HCT116 (cell line): ENCODE data around the gene JAK1. TPM values are rescaled to one million over a fixed set of nuclear protein-coding genes. Genes with fewer than 3 reads are reported as not detected.

Experiments
- ATAC-seq: fragments of 200-7000 bp; cut with Tn5 transposase; 2 replicates; pipeline ENCODE4 v1.9.1; 2020; ENCODE audit warnings: mild to moderate bottlenecking, moderate library complexity
- BruUV-seq: library from RNA; stranded (reverse); fragments of 400-500 nt; replicated peaks from 2 replicates; lab custom pipeline; 2021; lab: Mats Ljungman, UMichigan
- CTCF ChIA-PET: fragments of 300-600 bp; sonication (Branson Sonifier 250); formaldehyde crosslinking; loops from one replicate; lab custom pipeline; 2021; ENCODE audit warnings: antibody characterized with exemption; lab: Charles Lee
- POLR2A ChIA-PET: fragments of 300-600, 350-600 bp; sonication (Branson Sonifier 250); formaldehyde crosslinking; loops from one replicate; lab custom pipeline; 2021; ENCODE audit warnings: antibody characterized with exemption; lab: Charles Lee
- RAD21 ChIA-PET, 2 experiments: fragments of 300-600 bp; sonication (Branson Sonifier 250); formaldehyde crosslinking; loops; one replicate each; lab custom pipeline; 2023; ENCODE audit warnings: low total read pairs in 2 of 2; ENCODE audit not compliant: uncharacterized antibody in 2 of 2, unreplicated experiment in 2 of 2, low non-redundant PET in 1 of 2; lab: Charles Lee
- DNase-seq: peaks from one replicate; pipeline ENCODE4 v3.0.0-alpha.2; 2010; ENCODE audit warnings: low read depth, low spot score
- H2AFZ ChIP-seq: fragments of 200-600 bp; shearing (Covaris generic), sonication (generic); 2 replicates; pipeline ENCODE4 v1.6.1; 2017; ENCODE audit warnings: low read depth, mixed run types, mixed read lengths, antibody characterized with exemption, low read length; ENCODE audit not compliant: poor library complexity, severe bottlenecking
- H3K27ac ChIP-seq: 2 replicates; pipeline ENCODE4 v1.5.1; 2012; ENCODE audit warnings: low read depth, low read length
- H3K27me3 ChIP-seq: fragments of 200-600 bp; sonication (generic); 2 replicates; pipeline ENCODE4 v1.6.1; 2016; ENCODE audit warnings: mixed run types, low read length, mixed read lengths; ENCODE audit not compliant: insufficient read depth
- H3K36me3 ChIP-seq, 2 experiments: fragments of 200-500 bp in 1 of 2; fragments of 200-600 bp in 1 of 2; sonication (Bioruptor generic) in 1 of 2; sonication (generic) in 1 of 2; 2 replicates each; pipeline versions ENCODE4 v1.5.1 to v1.6.1; 2014 to 2016; ENCODE audit warnings: low read length in 2 of 2, inconsistent platforms in 1 of 2, mixed read lengths in 1 of 2, mixed run types in 1 of 2; ENCODE audit not compliant: insufficient read depth in 2 of 2, control insufficient read depth in 1 of 2
- H3K4me1 ChIP-seq, 2 experiments: fragments of 200-600 bp in 1 of 2; sonication (generic) in 1 of 2; 2 replicates each; pipeline versions ENCODE4 v1.5.1 to v1.6.1; 2012 to 2017; ENCODE audit warnings: low read length in 2 of 2, inconsistent platforms in 1 of 2, mild to moderate bottlenecking in 1 of 2, mixed read lengths in 1 of 2, mixed run types in 1 of 2, moderate library complexity in 1 of 2; ENCODE audit not compliant: insufficient read depth in 2 of 2, control insufficient read depth in 1 of 2
- H3K4me2 ChIP-seq: fragments of 200-600 bp; sonication (generic); 2 replicates; pipeline ENCODE4 v1.6.1; 2017; ENCODE audit warnings: mixed run types, low read length, mixed read lengths
- H3K4me3 ChIP-seq, 2 experiments: fragments of 200-600 bp in 1 of 2; sonication (generic) in 1 of 2; replicated peaks in 1 of 2; 2 replicates each; pipeline ENCODE4 v1.5.1; 2011 to 2016; ENCODE audit warnings: low read length in 2 of 2, control low read depth in 1 of 2, low read depth in 1 of 2, mild to moderate bottlenecking in 1 of 2, mixed read lengths in 1 of 2, mixed run types in 1 of 2
- H3K79me2 ChIP-seq: fragments of 200-600 bp; sonication (generic); 2 replicates; pipeline ENCODE4 v1.6.1; 2017; ENCODE audit warnings: mild to moderate bottlenecking, mixed run types, low read length, moderate library complexity, mixed read lengths; ENCODE audit not compliant: insufficient read depth
- H3K9ac ChIP-seq: fragments of 200-600 bp; sonication (generic); 2 replicates; pipeline ENCODE4 v1.6.1; 2016; ENCODE audit warnings: low read length, mixed read lengths
- H3K9me2 ChIP-seq: fragments of 200-600 bp; sonication (generic), shearing (Covaris generic); 2 replicates; pipeline ENCODE4 v1.6.1; 2017; ENCODE audit warnings: mixed run types, mild to moderate bottlenecking, moderate library complexity; ENCODE audit not compliant: insufficient read depth
- H3K9me3 ChIP-seq, 2 experiments: fragments of 200-500 bp in 1 of 2; fragments of 200-600 bp in 1 of 2; sonication (Bioruptor generic) in 1 of 2; sonication (generic) in 1 of 2; 2 replicates each; pipeline ENCODE4 v1.6.1; 2014 to 2017; ENCODE audit warnings: low read length in 2 of 2, mixed read lengths in 2 of 2, inconsistent platforms in 1 of 2, low read depth in 1 of 2, mild to moderate bottlenecking in 1 of 2, mixed run types in 1 of 2, moderate library complexity in 1 of 2; ENCODE audit not compliant: control insufficient read depth in 1 of 2, insufficient read depth in 1 of 2
- H4K20me1 ChIP-seq: fragments of 200-600 bp; sonication (generic), shearing (Covaris generic); 2 replicates; pipeline ENCODE4 v1.6.1; 2017; ENCODE audit warnings: mixed run types, mild to moderate bottlenecking, moderate library complexity; ENCODE audit not compliant: insufficient read depth
- CBX3 ChIP-seq: IDR thresholded peaks from 2 replicates; pipeline ENCODE4 v1.6.1; 2012; ENCODE audit warnings: low read depth
- CEBPB ChIP-seq: IDR thresholded peaks from 2 replicates; pipeline ENCODE4 v1.6.1; 2012; ENCODE audit warnings: low read depth
- EGR1 ChIP-seq: IDR thresholded peaks from 2 replicates; pipeline ENCODE4 v1.6.1; 2012; ENCODE audit warnings: low read depth
- EZH2 ChIP-seq: fragments of 200-600 bp; sonication (generic); IDR thresholded peaks from 2 replicates; pipeline ENCODE4 v1.6.1; 2017; ENCODE audit warnings: antibody characterized with exemption, mixed run types
- EZH2phosphoT487 ChIP-seq: fragments of 200-600 bp; IDR thresholded peaks from 2 replicates; pipeline ENCODE4 v1.6.1; 2018; ENCODE audit warnings: antibody characterized with exemption, borderline replicate concordance
- FOSL1 ChIP-seq: IDR thresholded peaks from 2 replicates; pipeline ENCODE4 v1.6.1; 2012; ENCODE audit warnings: low read depth
- POLR2A ChIP-seq: IDR thresholded peaks from 2 replicates; pipeline ENCODE4 v1.7.0; 2011; ENCODE audit warnings: borderline replicate concordance; ENCODE audit not compliant: insufficient read depth, insufficient read length; ENCODE audit errors: extremely low read depth
- SP1 ChIP-seq: IDR thresholded peaks from 2 replicates; pipeline ENCODE4 v1.6.1; 2012; ENCODE audit warnings: low read depth
- SRF ChIP-seq: IDR thresholded peaks from 2 replicates; pipeline ENCODE4 v1.6.1; 2012; ENCODE audit warnings: low read depth
- TCF7L2 ChIP-seq: IDR thresholded peaks from 2 replicates; pipeline ENCODE4 v1.7.0; 2011; ENCODE audit warnings: borderline replicate concordance, inconsistent platforms; ENCODE audit not compliant: insufficient read depth, insufficient read length; ENCODE audit errors: extremely low read depth
- YY1 ChIP-seq: IDR thresholded peaks from 2 replicates; pipeline ENCODE4 v1.6.1; 2011; ENCODE audit warnings: low read length, low read depth, moderate library complexity, mild to moderate bottlenecking; ENCODE audit not compliant: insufficient replicate concordance; ENCODE audit errors: extremely low read depth
- ZNF274 ChIP-seq: fragments of 200-500 bp; sonication (Bioruptor generic); IDR thresholded peaks from 2 replicates; pipeline ENCODE4 v1.6.1; 2014; ENCODE audit warnings: mild to moderate bottlenecking, low read depth, low read length, inconsistent platforms
- intact Hi-C: fragments of 100-400 bp; cut with micrococcal nuclease; formaldehyde crosslinking; loops from 2 replicates; pipeline ENCODE4 v1.10.0; 2022
- total RNA-seq: library from RNA; stranded (reverse); gene quantifications from one replicate; pipeline ENCODE4 v1.2.1, GENCODE V29; 2021; ENCODE audit not compliant: unreplicated experiment
- TF ChIP-seq, protein P1 (sequence below): IDR thresholded peaks from 2 replicates; pipeline ENCODE4 v1.6.1; 2011; ENCODE audit warnings: mild to moderate bottlenecking, low read length, moderate library complexity; ENCODE audit not compliant: insufficient replicate concordance; ENCODE audit errors: extremely low read depth
- TF ChIP-seq, protein P2 (sequence below): IDR thresholded peaks from 2 replicates; pipeline ENCODE4 v1.6.1; 2012
- TF ChIP-seq, protein P3 (sequence below), 3 experiments: fragments of 200-600 bp in 1 of 3; sonication (generic) in 1 of 3; IDR thresholded peaks in 2 of 3; conservative IDR thresholded peaks in 1 of 3; 2 replicates each; pipeline ENCODE4 v1.5.1; 2012 to 2017; ENCODE audit warnings: low read depth in 2 of 3, low read length in 2 of 3, antibody characterized with exemption in 1 of 3, borderline replicate concordance in 1 of 3, control low read depth in 1 of 3, mild to moderate bottlenecking in 1 of 3, mixed read lengths in 1 of 3, mixed run types in 1 of 3, moderate library complexity in 1 of 3; ENCODE audit not compliant: insufficient read depth in 1 of 3

The JAK1 gene
- total RNA-seq, 1 experiment from 2014 or later = 53.2 TPM

DNA sequence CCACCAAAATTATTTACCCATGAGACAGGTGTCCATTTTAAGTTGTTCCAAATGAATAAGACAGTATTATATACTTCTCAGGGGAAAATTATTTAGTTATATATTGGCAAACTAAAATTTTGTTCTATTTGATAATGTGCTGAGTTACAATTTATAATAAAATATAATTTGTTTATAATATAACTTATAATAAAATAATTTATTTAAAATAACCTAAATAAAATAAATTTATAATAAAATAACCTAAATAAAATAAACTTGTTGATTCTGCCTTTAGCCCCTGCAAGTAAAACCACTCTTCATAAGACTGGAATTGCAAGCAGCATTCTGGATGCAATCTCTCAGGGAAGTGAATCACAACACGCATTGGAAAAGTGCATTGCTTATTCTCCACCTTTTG lies 151.9 kb downstream of the JAK1 start:
- no peaks in the 10 kb centered on the region for H3K4me1 ChIP-seq
- CTCF ChIA-PET = no interaction called here
- ATAC-seq = no peak
- no peaks in the 10 kb centered on the region for H3K9me2 ChIP-seq
- no peak overlapping the region for H3K27ac ChIP-seq
- TF ChIP-seq CEBPB (no peak), EGR1 (no peak), SP1 (no peak), FOSL1 (no peak)
- TF ChIP-seq, protein P1, sequence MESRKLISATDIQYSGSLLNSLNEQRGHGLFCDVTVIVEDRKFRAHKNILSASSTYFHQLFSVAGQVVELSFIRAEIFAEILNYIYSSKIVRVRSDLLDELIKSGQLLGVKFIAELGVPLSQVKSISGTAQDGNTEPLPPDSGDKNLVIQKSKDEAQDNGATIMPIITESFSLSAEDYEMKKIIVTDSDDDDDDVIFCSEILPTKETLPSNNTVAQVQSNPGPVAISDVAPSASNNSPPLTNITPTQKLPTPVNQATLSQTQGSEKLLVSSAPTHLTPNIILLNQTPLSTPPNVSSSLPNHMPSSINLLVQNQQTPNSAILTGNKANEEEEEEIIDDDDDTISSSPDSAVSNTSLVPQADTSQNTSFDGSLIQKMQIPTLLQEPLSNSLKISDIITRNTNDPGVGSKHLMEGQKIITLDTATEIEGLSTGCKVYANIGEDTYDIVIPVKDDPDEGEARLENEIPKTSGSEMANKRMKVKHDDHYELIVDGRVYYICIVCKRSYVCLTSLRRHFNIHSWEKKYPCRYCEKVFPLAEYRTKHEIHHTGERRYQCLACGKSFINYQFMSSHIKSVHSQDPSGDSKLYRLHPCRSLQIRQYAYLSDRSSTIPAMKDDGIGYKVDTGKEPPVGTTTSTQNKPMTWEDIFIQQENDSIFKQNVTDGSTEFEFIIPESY = no peak
- TF ChIP-seq, all 23 proteins: peak for 0
- no peaks in the 10 kb centered on the region for H3K27me3 ChIP-seq
- no peak overlapping the region for H2AFZ ChIP-seq
- BruUV-seq = no TSS peak
- no peak overlapping the region for H3K9ac ChIP-seq
- H4K20me1 ChIP-seq = no peaks in the 10 kb centered on the region
- RAD21 ChIA-PET = no interaction called here
- no peak overlapping the region for H3K4me2 ChIP-seq
- no peak overlapping the region for H3K4me3 ChIP-seq
- H3K79me2 ChIP-seq = no peaks in the 10 kb centered on the region
- POLR2A ChIA-PET = no interaction called here
- intact Hi-C loops = no loop called here
- no peak for DNase-seq
- H3K9me3 ChIP-seq = no peaks in the 10 kb centered on the region
- H3K36me3 ChIP-seq = no peaks in the 10 kb centered on the region

DNA sequence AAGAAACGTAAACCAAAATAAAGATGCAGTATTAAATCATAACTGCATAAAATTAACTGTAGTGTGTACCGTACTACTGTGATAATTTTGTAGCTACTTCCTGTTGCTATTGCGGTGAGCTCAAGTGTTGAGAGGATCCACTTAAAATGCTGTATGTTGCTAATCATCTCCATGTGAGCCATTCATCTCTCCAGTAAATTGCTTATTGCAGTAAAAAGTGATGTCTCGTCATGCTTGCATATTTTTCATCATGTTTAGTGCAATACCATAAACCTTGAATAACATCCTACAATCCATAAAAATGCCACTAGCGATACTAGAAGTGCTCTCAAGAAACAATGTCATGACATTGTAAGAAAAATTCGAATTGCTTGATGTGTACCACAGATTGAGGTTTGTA lies 155.2 kb downstream of the JAK1 start:
- Histone ChIP-seq H3K27me3 (no peaks in the 10 kb centered on the region), H3K79me2 (no peaks in the 10 kb centered on the region), H3K4me3 (no peak overlapping the region), H3K36me3 (no peaks in the 10 kb centered on the region), H3K4me2 (no peak overlapping the region), H2AFZ (no peak overlapping the region), H3K9me3 (no peaks in the 10 kb centered on the region), H4K20me1 (no peaks in the 10 kb centered on the region), H3K27ac (no peak overlapping the region), H3K4me1 (no peaks in the 10 kb centered on the region), H3K9ac (no peak overlapping the region), H3K9me2 (no peaks in the 10 kb centered on the region)
- ChIA-PET CTCF (no interaction called here), RAD21 (no interaction called here), POLR2A (no interaction called here)
- DNase-seq (no peak), ATAC-seq (no peak)
- no TSS peak for BruUV-seq
- intact Hi-C loops = no loop called here
- no peak for TF ChIP-seq POLR2A
- TF ChIP-seq, protein P2, sequence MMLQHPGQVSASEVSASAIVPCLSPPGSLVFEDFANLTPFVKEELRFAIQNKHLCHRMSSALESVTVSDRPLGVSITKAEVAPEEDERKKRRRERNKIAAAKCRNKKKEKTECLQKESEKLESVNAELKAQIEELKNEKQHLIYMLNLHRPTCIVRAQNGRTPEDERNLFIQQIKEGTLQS = no peak
- no peak for TF ChIP-seq SRF
- no peak for TF ChIP-seq CBX3
- TF ChIP-seq CEBPB = no peak
- TF ChIP-seq, protein P1 = no peak
- TF ChIP-seq ZNF274 = no peak
- TF ChIP-seq, protein P3, sequence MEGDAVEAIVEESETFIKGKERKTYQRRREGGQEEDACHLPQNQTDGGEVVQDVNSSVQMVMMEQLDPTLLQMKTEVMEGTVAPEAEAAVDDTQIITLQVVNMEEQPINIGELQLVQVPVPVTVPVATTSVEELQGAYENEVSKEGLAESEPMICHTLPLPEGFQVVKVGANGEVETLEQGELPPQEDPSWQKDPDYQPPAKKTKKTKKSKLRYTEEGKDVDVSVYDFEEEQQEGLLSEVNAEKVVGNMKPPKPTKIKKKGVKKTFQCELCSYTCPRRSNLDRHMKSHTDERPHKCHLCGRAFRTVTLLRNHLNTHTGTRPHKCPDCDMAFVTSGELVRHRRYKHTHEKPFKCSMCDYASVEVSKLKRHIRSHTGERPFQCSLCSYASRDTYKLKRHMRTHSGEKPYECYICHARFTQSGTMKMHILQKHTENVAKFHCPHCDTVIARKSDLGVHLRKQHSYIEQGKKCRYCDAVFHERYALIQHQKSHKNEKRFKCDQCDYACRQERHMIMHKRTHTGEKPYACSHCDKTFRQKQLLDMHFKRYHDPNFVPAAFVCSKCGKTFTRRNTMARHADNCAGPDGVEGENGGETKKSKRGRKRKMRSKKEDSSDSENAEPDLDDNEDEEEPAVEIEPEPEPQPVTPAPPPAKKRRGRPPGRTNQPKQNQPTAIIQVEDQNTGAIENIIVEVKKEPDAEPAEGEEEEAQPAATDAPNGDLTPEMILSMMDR (IDR thresholded peaks at IDR 0.05 in 2 of 3, conservative IDR thresholded peaks at IDR 0.05 in 1 of 3; ENCODE audit: borderline replicate concordance in 1 of 3, insufficient read depth in 1 of 3, low read depth in 2 of 3, low read length in 2 of 3) = no peak
- TF ChIP-seq TCF7L2 = no peak
- TF ChIP-seq YY1 = no peak
- TF ChIP-seq EZH2 = no peak
- no peak for TF ChIP-seq EZH2phosphoT487
